Rectal smooth muscle tissue (tissue), 1 donor: Measurements from ENCODE around the gene TEX14.

Source experiments
- H3K27ac ChIP-seq: one replicate; pipeline ENCODE4 v1.7.0; 2013; ENCODE audit warnings: low read depth, low read length, inconsistent platforms
- H3K27me3 ChIP-seq: one replicate; pipeline ENCODE4 v1.7.0; 2013; ENCODE audit warnings: low read length; ENCODE audit not compliant: control insufficient read depth, insufficient read depth
- H3K36me3 ChIP-seq: one replicate; pipeline ENCODE4 v1.7.0; 2013; ENCODE audit warnings: low read length; ENCODE audit not compliant: control insufficient read depth, insufficient read depth
- H3K4me1 ChIP-seq: one replicate; pipeline ENCODE4 v1.7.0; 2013; ENCODE audit warnings: low read length; ENCODE audit not compliant: control insufficient read depth, insufficient read depth
- H3K4me3 ChIP-seq: one replicate; pipeline ENCODE4 v1.7.0; 2013; ENCODE audit warnings: low read length
- H3K9ac ChIP-seq: one replicate; pipeline ENCODE4 v1.7.0; 2013; ENCODE audit warnings: low read length

Gene TEX14

GRCh38 chr17:58606934-58607333, 84.9 kb downstream of the TEX14 start:
- H3K4me3 ChIP-seq, result no peak overlapping the region
- H3K36me3 ChIP-seq, result no peaks in the 10 kb centered on the region
- H3K9ac ChIP-seq, result no peak overlapping the region
- H3K4me1 ChIP-seq, result no peaks in the 10 kb centered on the region
- no peak overlapping the region for H3K27ac ChIP-seq
- no peaks in the 10 kb centered on the region for H3K27me3 ChIP-seq

GRCh38 chr17:58605986-58606385, 85.9 kb downstream of the TEX14 start:
- no peak overlapping the region for H3K9ac ChIP-seq
- H3K4me1 ChIP-seq, result no peaks in the 10 kb centered on the region
- no peak overlapping the region for H3K27ac ChIP-seq
- no peaks in the 10 kb centered on the region for H3K36me3 ChIP-seq
- no peaks in the 10 kb centered on the region for H3K27me3 ChIP-seq
- H3K4me3 ChIP-seq, result no peak overlapping the region

- H3K27ac ChIP-seq, result no peak overlapping the region
- H3K36me3 ChIP-seq, result no peaks in the 10 kb centered on the region
Observed at GRCh38 chr17:58605470-58605869, 86.4 kb downstream of the TEX14 start.

DNA sequence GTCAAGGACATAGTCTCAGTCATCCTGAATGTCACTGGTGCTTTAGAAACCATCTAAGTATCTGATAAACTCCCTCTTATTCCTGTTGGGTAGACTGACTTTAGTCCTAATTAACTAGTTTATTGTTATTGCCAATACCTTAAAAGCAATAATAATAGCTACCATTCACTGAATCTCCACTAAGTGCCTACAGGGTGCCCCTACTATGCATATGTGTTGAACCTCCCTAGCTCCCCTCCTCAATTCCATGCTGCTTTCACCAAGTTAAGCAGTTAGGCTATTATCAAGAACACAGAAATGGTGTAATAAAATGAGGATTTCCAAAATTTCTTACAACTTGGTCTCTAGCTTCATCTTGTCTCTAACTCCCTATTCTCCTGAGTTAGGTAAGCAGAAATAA, 89.9 kb downstream of the TEX14 start:
- no peaks in the 10 kb centered on the region for H3K27me3 ChIP-seq
- no peak overlapping the region for H3K9ac ChIP-seq
- H3K4me1 ChIP-seq, result no peaks in the 10 kb centered on the region
- H3K4me3 ChIP-seq, result no peak overlapping the region
- no peak overlapping the region for H3K27ac ChIP-seq
- H3K36me3 ChIP-seq, result no peaks in the 10 kb centered on the region

More at GRCh38 chr17:58605470-58605869, 86.4 kb downstream of the TEX14 start:
- no peaks in the 10 kb centered on the region for H3K4me1 ChIP-seq
- no peak overlapping the region for H3K4me3 ChIP-seq
- no peak overlapping the region for H3K9ac ChIP-seq
- no peaks in the 10 kb centered on the region for H3K27me3 ChIP-seq

GRCh38 chr17:58597371-58597770, 94.5 kb downstream of the TEX14 start:
- no peaks in the 10 kb centered on the region for H3K36me3 ChIP-seq
- H3K4me1 ChIP-seq, result no peaks in the 10 kb centered on the region
- no peak overlapping the region for H3K27ac ChIP-seq
- H3K4me3 ChIP-seq, result no peak overlapping the region
- no peaks in the 10 kb centered on the region for H3K27me3 ChIP-seq
- no peak overlapping the region for H3K9ac ChIP-seq

DNA sequence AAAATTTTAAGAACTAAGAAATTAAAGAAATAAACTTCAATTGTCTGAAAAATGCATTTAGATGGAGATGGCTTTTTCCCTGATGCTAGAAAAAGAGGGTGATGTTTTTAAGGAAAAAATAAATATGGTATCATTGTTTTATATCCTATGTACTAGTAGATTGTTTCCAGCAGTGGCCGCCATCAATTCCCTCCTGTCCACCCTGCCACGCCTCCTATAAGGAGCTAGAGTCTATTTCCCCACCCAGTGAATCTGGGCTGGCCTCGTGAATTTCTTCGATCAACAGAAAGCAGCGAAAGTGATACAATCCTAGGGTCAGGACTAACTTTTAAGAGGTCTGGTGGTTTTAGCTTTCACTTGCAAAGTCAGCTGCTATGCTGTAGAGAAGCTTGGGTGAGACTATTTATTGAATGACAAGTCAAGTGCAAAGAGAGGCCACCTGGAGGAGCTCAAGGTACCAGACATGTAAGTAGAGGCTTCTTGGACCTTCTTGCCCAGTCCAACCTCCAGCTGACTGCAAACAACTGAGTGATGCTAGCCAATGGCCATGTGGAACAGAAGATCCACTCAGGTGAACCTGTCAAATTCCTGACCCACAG, 96.6 kb downstream of the TEX14 start:
- Histone ChIP-seq H3K27me3 (no peaks in the 10 kb centered on the region), H3K4me3 (no peak overlapping the region), H3K9ac (no peak overlapping the region), H3K27ac (no peak overlapping the region), H3K4me1 (no peaks in the 10 kb centered on the region), H3K36me3 (no peaks in the 10 kb centered on the region)

DNA sequence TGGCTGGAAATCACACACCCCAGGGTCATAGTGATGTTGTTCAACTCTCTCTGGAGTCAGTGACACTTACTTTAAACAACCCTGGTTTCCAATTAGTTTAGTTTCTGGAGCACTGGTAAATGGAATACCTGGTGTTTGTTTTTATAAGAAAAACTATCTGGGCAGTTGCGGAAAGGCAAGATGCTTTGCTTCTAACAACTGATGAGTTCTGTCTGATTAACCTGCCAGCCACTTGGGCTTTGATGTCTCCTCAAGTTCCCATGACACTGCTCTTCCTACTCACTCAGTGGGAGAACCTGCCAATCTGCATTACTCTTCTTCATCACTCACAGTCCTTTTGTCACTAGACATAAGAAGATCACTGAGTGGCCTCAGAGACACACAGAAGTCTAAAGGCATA, 98.7 kb downstream of the TEX14 start:
- Histone ChIP-seq H3K27me3 (no peaks in the 10 kb centered on the region), H3K4me1 (no peaks in the 10 kb centered on the region), H3K9ac (no peak overlapping the region), H3K4me3 (no peak overlapping the region), H3K36me3 (no peaks in the 10 kb centered on the region), H3K27ac (no peak overlapping the region)

DNA sequence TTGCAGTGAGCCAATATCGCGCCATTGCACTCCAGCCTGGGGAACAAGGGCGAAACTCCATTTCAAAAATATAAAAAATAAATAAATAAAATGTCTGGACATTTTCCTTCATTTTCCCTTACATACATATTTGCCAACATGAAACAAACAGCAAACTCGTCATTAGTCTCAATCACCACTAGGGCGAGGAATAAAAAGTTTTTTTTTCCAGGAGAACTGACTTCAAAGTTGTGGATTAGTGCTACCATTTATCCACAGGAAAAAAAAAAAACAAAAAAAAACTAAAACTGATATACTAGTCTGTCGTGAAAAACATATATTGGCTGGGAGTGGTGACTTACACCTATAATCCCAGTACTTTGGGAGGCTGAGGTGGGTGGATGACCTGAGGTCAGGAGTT, 100.4 kb downstream of the TEX14 start:
- H3K36me3 ChIP-seq, result no peaks in the 10 kb centered on the region
- H3K27ac ChIP-seq, result no peak overlapping the region
- H3K9ac ChIP-seq, result no peak overlapping the region
- H3K4me3 ChIP-seq, result no peak overlapping the region
- H3K27me3 ChIP-seq, result no peaks in the 10 kb centered on the region
- H3K4me1 ChIP-seq, result no peaks in the 10 kb centered on the region

GRCh38 chr17:58590377-58590776, 101.5 kb downstream of the TEX14 start:
- Histone ChIP-seq H3K9ac (no peak overlapping the region), H3K27ac (no peak overlapping the region), H3K27me3 (no peaks in the 10 kb centered on the region), H3K36me3 (no peaks in the 10 kb centered on the region), H3K4me1 (no peaks in the 10 kb centered on the region), H3K4me3 (no peak overlapping the region)

GRCh38 chr17:58587713-58588117, 104.1 kb downstream of the TEX14 start:
- Histone ChIP-seq H3K4me1 (no peaks in the 10 kb centered on the region), H3K27ac (no peak overlapping the region), H3K27me3 (no peaks in the 10 kb centered on the region), H3K9ac (no peak overlapping the region), H3K36me3 (no peaks in the 10 kb centered on the region), H3K4me3 (no peak overlapping the region)

GRCh38 chr17:58586009-58586644, 105.7 kb downstream of the TEX14 start:
- H3K9ac ChIP-seq, result no peak overlapping the region
- H3K27me3 ChIP-seq, result no peaks in the 10 kb centered on the region
- no peaks in the 10 kb centered on the region for H3K4me1 ChIP-seq
- no peaks in the 10 kb centered on the region for H3K36me3 ChIP-seq
- no peak overlapping the region for H3K4me3 ChIP-seq
- H3K27ac ChIP-seq, result no peak overlapping the region

- Histone ChIP-seq H3K27ac (no peak overlapping the region), H3K9ac (no peak overlapping the region), H3K4me3 (no peak overlapping the region), H3K36me3 (no peaks in the 10 kb centered on the region), H3K27me3 (no peaks in the 10 kb centered on the region), H3K4me1 (no peaks in the 10 kb centered on the region)
Observed at GRCh38 chr17:58585554-58585953, 106.3 kb downstream of the TEX14 start.

DNA sequence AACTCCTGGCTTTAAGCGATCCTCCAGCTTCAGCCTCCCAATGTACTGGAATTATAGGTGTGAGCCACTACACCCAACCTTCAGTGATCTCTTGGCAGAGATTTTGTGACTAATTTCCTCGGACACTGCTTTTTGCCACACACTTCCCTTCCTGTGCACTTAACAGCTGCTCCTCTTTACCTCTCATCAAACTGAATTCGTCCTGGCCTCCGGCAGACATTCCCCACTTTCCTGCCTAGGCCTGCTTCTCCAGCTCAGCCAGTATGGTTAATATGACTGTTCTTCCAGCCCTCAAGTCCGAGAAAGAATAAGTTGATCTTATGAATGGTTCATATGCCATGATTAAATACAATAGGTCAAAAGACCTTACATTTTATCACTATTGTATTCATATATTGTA, 108.4 kb downstream of the TEX14 start:
- H3K4me3 ChIP-seq, result no peak overlapping the region
- H3K36me3 ChIP-seq, result no peaks in the 10 kb centered on the region
- H3K27ac ChIP-seq, result no peak overlapping the region
- H3K9ac ChIP-seq, result no peak overlapping the region
- no peaks in the 10 kb centered on the region for H3K27me3 ChIP-seq
- H3K4me1 ChIP-seq, result no peaks in the 10 kb centered on the region
